WTC11 (cell line): ENCODE results near the gene FAM76B.

Experiments
- ARID4B ChIP-seq: sonication (generic); formaldehyde crosslinking; IDR thresholded peaks from 2 replicates; pipeline ENCODE4 v1.8.0; 2023; ENCODE audit warnings: missing genetic modification reagents, mild to moderate bottlenecking, borderline replicate concordance
- ATF3 ChIP-seq: sonication (generic); formaldehyde crosslinking; conservative IDR thresholded peaks from 2 replicates; pipeline ENCODE4 v1.8.1; 2022; ENCODE audit warnings: mild to moderate bottlenecking, missing genetic modification reagents
- CTCF ChIP-seq: fragments of 200-600 bp; IDR thresholded peaks from 2 replicates; pipeline ENCODE4 v1.8.0; 2022; ENCODE audit warnings: antibody characterized with exemption
- GRHL2 ChIP-seq: fragments of 250-450 bp; sonication (Bioruptor Pico); IDR thresholded peaks from 2 replicates; pipeline ENCODE4 v1.8.0; 2022; ENCODE audit warnings: mild to moderate bottlenecking, moderate library complexity; ENCODE audit not compliant: insufficient replicate concordance, severe bottlenecking
- MAX ChIP-seq: sonication (generic); formaldehyde crosslinking; IDR thresholded peaks from 2 replicates; pipeline ENCODE4 v1.8.0; 2022; ENCODE audit warnings: mild to moderate bottlenecking, missing genetic modification reagents
- MLX ChIP-seq: sonication (generic); formaldehyde crosslinking; IDR thresholded peaks from 2 replicates; pipeline ENCODE4 v1.8.1; 2023; ENCODE audit warnings: mild to moderate bottlenecking, missing genetic modification reagents, moderate library complexity
- SMAD3 ChIP-seq: sonication (generic); formaldehyde crosslinking; IDR thresholded peaks from 2 replicates; pipeline ENCODE4 v1.8.0; 2022; ENCODE audit warnings: missing genetic modification reagents, mild to moderate bottlenecking, borderline replicate concordance
- SMAD4 ChIP-seq: sonication (generic); formaldehyde crosslinking; IDR thresholded peaks from 2 replicates; pipeline ENCODE4 v1.8.0; 2022; ENCODE audit warnings: mild to moderate bottlenecking, missing genetic modification reagents
- ZNF263 ChIP-seq: sonication (generic); formaldehyde crosslinking; IDR thresholded peaks from 2 replicates; pipeline ENCODE4 v1.8.1; 2022; ENCODE audit warnings: low read depth, mild to moderate bottlenecking, moderate library complexity, missing genetic modification reagents

- TF ChIP-seq MAX (CRISPR knock-in tag) (no peak), MLX (CRISPR knock-in tag) (no peak), SMAD4 (CRISPR knock-in tag) (no peak), ARID4B (CRISPR knock-in tag) (no peak), CTCF (no peak), ZNF263 (CRISPR knock-in tag) (no peak), SMAD3 (no peak), ATF3 (CRISPR knock-in tag) (no peak), GRHL2 (CRISPR knock-in tag) (no peak)
These were observed 10.9 kb upstream of the FAM76B start for GRCh38 chr11:95800438-95800837.
